Fibroblast of gingiva (primary cell): ENCODE results near the gene DMBX1.

Experiments
- DNase-seq: peaks from one replicate; pipeline ENCODE4 v3.0.0-alpha.2; 2011; ENCODE audit warnings: low read depth

Gene DMBX1

DNA sequence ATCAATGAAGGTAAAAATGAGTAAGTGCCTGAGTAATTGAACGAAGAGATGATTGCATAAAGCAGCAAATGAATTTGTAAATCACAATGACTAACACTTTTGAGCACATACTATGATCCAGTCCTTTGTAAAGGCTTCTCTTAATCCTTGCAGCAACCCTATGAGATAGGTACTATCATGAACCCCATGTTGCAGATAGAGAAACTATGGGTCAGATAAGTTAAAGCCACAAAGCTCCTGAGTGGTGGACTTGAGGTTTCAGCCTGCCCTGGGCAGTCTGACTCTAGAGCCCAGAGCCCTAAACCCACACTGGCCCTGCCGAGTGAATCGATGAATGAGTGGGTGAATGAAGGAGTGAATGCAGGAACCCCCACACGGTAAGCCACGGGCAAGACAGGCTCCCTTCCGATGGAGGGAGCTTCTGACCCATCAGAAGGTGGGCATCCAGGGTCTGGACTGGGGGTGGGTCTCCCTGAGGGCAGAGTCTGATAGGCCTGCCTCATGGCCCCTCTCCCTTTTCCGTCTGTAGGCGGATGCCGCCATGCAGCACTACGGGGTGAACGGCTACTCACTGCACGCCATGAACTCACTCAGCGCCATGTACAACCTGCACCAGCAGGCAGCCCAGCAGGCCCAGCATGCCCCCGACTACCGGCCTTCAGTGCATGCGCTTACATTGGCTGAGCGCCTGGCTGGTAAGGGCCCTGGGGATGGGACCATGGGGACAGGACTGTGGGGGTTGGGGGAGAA, 17.0 kb downstream of the DMBX1 start:
- no peak for DNase-seq

DNA sequence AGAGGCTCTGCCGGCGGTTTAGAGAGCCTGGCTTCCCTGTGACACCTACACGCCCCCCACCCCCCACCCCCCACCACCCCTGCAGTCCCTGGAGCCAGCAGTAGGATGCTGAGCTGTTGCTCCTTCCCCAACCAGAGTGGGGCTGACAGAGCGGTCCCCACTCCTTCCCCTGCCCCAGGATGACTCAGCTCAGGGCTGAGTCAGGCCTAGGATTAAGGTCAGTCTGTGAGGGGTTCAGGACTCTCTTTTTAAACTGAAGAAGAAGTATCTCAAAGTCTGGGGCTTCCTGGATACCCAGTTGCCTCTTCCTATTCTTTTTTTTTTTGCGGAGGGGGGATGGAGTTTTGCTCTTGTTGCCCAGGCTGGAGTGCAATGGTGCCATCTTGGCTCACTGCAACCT, 19.1 kb downstream of the DMBX1 start:
- no peak for DNase-seq

DNA sequence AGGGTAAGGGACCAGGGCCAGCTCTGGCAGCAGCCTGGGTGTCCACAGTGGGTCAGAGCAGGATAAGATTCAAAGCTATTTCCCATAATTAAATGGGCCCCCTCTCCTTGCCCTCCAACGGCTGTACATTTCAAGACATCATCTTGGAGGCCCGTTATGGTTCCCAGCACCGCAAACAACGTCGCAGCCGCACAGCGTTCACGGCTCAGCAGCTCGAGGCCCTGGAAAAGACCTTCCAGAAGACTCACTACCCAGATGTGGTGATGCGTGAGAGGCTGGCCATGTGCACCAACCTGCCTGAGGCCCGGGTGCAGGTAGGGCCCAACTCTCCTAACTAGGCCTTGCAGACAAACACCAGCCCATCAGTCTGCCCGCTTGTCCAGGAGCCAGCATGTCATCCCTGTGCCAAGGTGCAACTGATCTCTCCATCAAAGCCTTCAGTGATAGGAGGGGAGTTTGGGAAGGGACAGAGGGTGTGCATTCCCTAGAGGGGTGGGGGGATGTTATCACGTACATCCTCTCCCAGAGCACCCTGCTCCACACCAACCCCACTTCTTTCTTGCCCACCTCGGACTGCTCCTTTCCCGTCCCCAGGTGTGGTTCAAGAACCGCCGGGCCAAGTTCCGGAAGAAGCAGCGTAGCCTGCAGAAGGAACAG, 20.8 kb downstream of the DMBX1 start:
- no peak for DNase-seq

GRCh38 chr1:46510998-46511365, 21.3 kb downstream of the DMBX1 start:
- no peak for DNase-seq

- no peak for DNase-seq
These were observed 22.6 kb downstream of the DMBX1 start for GRCh38 chr1:46512135-46512791.

DNA sequence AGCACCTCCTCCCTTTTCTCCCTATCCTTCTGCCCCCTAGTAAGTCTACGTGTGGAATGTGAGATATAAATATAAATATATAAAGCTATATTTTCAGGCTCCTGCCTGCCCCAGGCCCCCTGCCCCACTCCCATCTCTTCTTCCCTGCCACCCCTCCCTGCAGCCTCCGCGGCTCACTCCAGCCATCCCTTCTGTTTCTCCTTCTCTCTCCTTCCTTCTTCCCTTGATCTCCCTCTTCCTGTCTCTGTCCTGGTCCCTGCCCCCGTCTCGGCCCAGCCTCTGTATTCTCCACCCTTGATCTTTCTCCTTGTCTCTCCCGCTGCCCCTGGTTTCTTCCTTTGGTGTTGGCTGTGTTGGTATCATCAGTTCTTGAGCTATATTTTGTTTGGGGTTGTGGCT, 23.2 kb downstream of the DMBX1 start:
- no peak for DNase-seq

- no peak for DNase-seq
These were observed 23.9 kb downstream of the DMBX1 start for GRCh38 chr1:46513536-46513935.

DNA sequence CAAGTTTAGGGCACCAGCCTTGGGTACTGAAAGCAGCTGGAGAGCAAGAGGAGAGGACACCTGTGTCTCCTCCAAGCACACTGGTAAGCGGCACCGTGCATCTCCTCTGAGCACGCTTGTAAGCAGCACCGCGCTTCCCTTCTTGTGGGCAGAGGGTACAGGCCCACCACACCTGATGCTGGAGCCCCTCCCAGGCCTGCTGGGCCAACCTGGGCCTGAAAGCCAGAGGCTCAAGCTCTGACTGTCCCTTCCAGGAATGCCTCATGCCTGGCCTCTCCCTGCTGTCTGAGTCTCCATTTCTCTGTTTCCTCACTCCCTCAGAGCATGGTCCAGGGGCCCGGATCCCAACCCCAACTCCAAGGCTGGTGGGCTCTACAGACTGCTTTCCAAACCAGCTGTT, 25.9 kb downstream of the DMBX1 start:
- no peak for DNase-seq

DNA sequence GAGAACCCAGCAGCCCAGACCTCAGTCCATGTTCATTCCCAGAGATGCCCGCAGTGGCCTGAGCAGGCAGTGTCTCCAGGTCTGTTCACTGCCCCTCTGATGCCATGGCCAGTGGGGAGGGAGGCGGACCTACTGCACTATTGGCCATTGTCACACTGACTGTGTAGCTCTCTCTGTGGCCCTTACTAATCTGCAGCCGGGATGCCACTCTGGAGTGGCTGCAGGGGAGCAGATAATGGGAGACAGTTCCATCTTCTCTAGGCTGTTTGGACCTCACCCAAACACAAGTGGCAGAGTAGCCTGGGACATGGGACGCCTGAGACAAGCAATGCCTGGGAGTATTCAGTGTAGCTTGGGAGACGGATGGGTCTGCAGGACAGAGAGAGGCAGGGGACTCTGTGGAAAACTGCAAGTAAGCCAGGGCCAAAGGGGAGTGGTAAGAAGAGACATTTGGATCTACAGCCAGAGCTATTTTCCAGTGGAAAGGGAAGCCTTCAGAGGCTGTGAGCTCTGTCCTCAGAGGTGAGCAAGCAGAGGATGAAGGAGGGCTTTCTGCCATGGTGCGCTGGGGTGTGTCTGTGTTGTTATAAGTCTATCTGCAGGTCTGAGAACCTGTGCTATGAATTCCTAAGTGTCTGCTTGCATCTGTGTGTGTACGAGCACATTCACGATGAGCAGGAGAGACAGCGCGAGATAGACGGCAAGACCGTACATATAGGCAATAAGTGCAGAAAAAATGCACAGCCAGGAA, 26.7 kb downstream of the DMBX1 start:
- DNase-seq, result no peak

GRCh38 chr1:46517010-46517600, 27.5 kb downstream of the DMBX1 start:
- DNase-seq, result no peak

DNA sequence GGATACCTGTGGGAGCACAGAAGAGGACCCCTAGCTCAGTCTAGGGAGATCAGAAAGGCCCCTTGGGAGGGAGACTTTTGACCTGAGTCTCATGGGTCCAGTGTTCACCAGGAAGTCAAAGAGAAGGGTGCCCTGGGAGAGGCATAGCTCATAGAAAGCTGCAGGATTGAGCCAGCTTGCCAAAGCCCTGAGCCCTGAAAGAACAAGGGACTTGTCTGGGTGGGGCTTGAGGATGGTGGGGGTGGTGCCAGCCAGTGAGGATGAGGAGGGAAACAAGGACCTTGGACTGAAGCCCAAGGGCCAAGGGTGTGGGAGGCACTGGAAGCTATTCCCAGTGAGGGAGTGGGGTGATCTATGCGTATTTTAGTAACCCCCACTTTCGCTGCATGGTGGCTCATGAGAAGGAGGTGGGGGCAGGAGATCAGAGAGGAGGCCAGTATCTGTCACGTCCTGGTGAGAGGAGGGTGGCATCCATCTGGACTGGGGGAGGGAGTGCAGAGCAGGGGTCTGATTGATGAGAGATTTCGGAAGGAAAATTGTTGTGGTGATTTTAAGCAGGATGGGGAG, 28.4 kb downstream of the DMBX1 start:
- no peak for DNase-seq

DNA sequence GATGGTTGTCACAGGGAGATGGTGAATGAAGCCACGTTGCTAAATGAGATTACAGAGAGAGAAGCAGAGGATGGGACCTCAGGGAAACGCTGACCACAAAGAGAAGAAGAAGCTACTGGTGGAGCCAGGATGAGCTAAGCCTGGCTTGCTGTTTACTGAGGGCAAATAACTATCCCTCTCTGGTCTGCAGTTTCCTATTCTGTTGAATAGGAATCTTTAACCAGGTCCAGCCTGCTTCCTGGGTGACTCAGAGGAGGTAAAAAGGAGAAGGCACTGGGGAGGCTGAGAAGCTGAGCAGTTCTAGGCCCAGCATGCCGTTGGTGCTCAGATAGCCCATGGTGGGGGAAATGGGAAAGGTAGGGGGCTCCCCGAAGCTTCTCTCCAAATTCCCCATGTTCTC, 29.6 kb downstream of the DMBX1 start:
- no peak for DNase-seq

- DNase-seq, result peak; percentile 37
These were observed 30.7 kb downstream of the DMBX1 start for GRCh38 chr1:46520063-46520911.

- DNase-seq, result no peak
These were observed 31.8 kb downstream of the DMBX1 start for GRCh38 chr1:46521414-46521813.

DNA sequence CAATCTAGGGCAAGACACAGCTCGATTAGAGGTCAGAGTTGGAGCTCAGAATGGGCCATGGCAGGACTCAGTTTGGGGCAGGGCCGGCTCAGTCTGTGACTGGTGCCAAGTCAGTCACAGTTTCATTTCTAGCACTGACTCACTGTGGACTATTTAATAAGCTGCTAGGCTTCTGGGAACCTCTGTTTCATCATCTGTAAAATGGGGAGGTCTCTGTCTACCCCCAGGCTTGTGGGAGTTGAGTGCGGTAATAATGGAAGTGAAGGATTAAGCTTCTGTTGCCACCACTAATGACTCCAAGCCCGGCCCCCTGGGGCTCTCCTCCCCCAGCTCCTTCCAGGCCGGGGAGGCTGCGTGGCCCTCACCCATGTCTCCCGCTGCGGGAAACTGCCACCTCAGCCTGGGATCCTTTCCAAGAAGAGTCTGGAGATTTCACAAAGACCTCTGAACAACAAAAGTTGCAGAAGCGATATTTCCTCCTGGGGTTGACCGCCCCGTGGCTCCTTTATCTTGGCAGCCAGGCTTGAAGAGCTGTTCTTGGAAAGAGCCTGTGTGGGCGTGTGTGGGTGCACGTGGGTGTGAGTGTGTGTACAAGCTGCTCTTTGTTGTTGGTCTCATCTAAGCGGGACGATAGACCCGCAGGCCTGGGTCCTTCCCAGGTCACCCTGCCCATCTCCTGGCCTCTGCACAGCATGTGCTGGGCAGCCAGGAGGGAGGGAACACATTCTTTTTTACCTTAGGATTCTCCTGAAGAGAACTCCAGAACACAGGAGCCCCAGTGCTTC, 32.7 kb downstream of the DMBX1 start:
- DNase-seq, result peak; percentile 82

GRCh38 chr1:46522969-46523320, 33.3 kb downstream of the DMBX1 start:
- no peak for DNase-seq

GRCh38 chr1:46523496-46524353, 34.1 kb downstream of the DMBX1 start:
- DNase-seq, result no peak

DNA sequence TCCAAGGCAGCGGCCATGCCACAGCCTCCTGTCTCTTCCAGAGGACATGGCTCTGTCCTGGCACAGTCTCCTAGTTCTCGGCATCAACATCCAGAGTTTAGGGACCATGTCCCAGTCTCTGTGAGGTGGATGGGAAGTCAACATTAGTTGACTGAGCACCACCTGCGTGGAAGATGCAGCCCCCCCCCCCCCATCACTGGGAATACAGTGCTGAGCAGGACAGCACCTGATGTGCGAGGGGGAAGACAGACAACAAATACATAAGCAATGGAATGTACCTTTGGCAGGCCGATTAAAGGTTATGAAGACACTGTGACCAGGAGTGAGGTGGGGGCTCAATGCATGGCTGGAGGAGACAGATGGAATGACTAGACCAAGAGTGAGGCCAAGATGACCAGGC, 35.2 kb downstream of the DMBX1 start:
- DNase-seq, result no peak

- no peak for DNase-seq
These were observed 35.8 kb downstream of the DMBX1 start for GRCh38 chr1:46525253-46525983.
